GM12874 (cell line): ENCODE measurements around the gene CD2AP.

Experiments
- CTCF ChIP-seq: IDR thresholded peaks from 2 replicates; pipeline ENCODE4 v1.5.1; 2011; ENCODE audit warnings: low read depth, mild to moderate bottlenecking, control low read depth, low read length, moderate library complexity; ENCODE audit not compliant: insufficient read depth

The CD2AP gene

GRCh38 chr6:47532981-47533585, 55.5 kb downstream of the CD2AP start:
- no peak for TF ChIP-seq CTCF

GRCh38 chr6:47534063-47534462, 56.5 kb downstream of the CD2AP start:
- TF ChIP-seq CTCF, result no peak

DNA sequence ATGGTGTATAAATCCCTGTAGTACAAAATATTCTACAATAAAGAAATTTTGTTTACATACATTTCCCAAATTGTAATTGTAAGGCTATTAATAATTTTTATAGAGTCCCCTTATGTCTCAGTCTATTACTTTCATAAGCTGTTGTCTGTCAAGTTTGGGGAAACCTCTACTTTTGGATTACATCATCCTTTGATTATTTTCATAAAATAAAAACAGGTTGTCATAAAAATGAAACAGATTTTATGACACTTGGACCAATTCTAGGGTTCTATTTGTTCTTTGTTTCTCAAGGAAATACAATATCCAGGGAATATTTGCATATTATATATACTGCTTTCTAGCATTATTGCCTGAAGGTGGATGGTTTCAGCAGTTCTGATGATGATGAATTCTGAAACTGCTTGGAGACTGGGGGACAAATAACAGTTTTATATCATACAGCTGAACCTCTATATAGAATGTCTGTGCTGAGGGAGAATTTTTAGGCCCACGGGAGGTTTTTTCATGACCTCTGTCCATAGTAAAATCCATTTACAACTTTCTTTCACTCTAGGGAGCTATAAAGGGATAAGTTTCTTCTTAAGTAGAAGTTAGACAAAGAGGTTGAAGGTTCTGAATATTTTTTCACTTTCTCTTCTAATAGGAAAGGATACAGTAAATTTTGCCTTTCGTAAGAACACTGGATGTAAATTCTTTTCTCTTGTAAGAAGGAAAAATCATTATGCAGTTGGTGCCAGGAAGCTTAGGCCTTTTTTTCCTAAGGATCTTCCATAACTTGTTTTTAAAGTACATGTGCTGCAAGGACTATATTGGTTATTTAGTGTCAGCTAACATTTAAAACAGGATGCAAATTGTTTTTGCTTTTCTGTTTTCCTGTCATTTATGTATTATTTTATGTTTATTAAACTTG, 58.0 kb downstream of the CD2AP start:
- TF ChIP-seq CTCF, result no peak

DNA sequence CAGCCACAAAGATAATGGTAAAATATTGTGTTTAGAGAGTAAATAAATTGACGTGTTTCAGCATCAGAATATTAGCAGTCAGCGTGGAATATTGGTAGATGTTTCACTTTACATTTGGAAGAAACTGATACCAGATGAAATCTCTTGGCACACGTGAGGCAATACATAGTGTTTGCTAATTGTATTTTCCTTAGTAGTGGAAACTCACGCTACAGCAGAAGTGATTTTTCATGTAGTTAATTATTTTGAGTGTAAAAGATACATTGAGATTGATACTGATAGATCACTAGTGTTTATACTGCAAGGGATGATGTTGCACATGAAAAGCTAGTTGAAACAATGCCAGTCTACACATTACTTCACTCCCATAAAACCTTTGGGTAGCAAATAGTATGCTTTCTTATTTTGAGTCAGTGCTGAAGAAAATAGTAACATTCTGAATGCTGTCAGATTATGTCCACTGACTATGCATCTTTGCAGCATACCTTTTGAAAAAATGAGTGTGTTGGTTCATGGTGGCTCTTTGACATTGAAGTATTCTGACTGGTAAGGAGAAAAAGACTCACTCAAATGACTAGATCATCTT, 59.3 kb downstream of the CD2AP start:
- no peak for TF ChIP-seq CTCF

DNA sequence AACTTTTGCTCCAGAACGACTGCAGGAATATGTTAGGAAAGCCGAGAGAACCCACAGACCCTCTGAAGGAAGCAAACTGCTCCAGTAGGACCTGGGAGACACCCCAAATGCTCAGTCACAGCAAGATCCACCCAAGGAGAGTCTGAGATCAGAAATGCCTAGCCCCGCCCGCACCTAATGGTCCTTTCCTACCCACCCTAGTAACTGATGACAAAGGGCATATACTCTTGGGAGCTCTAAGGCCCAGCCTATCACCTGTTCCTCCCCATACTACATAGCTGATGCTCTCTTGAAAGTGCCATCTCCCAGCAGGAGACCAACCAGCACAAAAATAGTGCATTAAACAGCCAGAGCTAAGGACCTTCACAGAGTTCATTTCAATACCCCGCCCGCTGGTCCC, 67.6 kb downstream of the CD2AP start:
- no peak for TF ChIP-seq CTCF

GRCh38 chr6:47551670-47552069, 74.1 kb downstream of the CD2AP start:
- no peak for TF ChIP-seq CTCF

DNA sequence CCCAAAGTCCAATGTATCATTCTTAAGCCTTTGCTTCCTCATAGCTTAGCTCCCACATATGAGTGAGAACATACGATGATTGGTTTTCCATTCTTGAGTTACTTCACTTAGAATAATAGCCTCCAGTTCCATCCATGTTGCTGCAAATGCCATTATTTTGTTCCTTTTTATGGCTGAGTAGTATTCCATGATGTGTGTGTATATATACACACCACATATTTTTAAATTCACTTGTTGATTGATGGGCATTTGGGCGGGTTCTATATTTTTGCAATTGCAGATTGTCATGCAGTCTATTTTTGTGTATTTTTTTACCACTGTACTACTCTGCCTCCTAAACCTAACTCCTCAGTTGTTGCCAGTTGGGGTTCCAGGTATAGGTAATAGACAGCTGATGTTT, 74.7 kb downstream of the CD2AP start:
- no peak for TF ChIP-seq CTCF
